DMS53 treated with DMSO at 0.1 percent for 48 hours (cell line): ENCODE measurements around the gene TEPSIN.

Experiments
- DNase-seq: peaks from one replicate; lab custom pipeline; 2025; ENCODE audit not compliant: unreplicated experiment; lab: John Stamatoyannopoulos, UW

The TEPSIN gene

GRCh38 chr17:81238815-81239713 is at the start of gene TEPSIN, which contains the start of gene NDUFAF8:
TSS of gene TEPSIN (minus strand) at chr17:81239055. CDS start at chr17:81239033, 22 bp downstream.
TSS of gene NDUFAF8 (plus strand) at chr17:81239318. CDS start at chr17:81239364, 46 bp downstream.
- DNase-seq: peak; percentile 99

GRCh38 chr17:81287741-81288430 is 49.0 kb upstream of the TEPSIN start:
- no peak for DNase-seq

GRCh38 chr17:81287152-81287551 is 48.3 kb upstream of the TEPSIN start:
- no peak for DNase-seq

- DNase-seq: no peak
Measured at GRCh38 chr17:81286491-81287145, 47.8 kb upstream of the TEPSIN start.

GRCh38 chr17:81285894-81286293 is 47.0 kb upstream of the TEPSIN start:
- DNase-seq: no peak

GRCh38 chr17:81285179-81285878 is 46.5 kb upstream of the TEPSIN start:
- no peak for DNase-seq

- no peak for DNase-seq
Measured at GRCh38 chr17:81282876-81283275, 44.0 kb upstream of the TEPSIN start.

GRCh38 chr17:81282141-81282540 is 43.3 kb upstream of the TEPSIN start:
- DNase-seq: no peak

GRCh38 chr17:81280571-81280970 is 41.7 kb upstream of the TEPSIN start:
- no peak for DNase-seq

- no peak for DNase-seq
Measured at GRCh38 chr17:81279278-81280275, 40.7 kb upstream of the TEPSIN start.

- DNase-seq: no peak
Measured at GRCh38 chr17:81278831-81279230, 40.0 kb upstream of the TEPSIN start.

GRCh38 chr17:81277946-81278693 is 39.3 kb upstream of the TEPSIN start:
- no peak for DNase-seq

- no peak for DNase-seq
Measured at GRCh38 chr17:81277421-81277820, 38.6 kb upstream of the TEPSIN start.

- DNase-seq: no peak
Measured at GRCh38 chr17:81276781-81277180, 37.9 kb upstream of the TEPSIN start.

GRCh38 chr17:81274471-81274855 is 35.6 kb upstream of the TEPSIN start:
- no peak for DNase-seq

GRCh38 chr17:81273698-81274470 is 35.0 kb upstream of the TEPSIN start:
- no peak for DNase-seq

GRCh38 chr17:81272616-81273015 is 33.8 kb upstream of the TEPSIN start:
- no peak for DNase-seq

GRCh38 chr17:81271226-81271625 is 32.4 kb upstream of the TEPSIN start:
- no peak for DNase-seq
